K562 (cell line): ENCODE results near the gene FGFRL1. TPM values are rescaled to one million over a fixed set of nuclear protein-coding genes. Genes with fewer than 3 reads are reported as not detected.

Experiments used
- ATAC-seq: fragments of 200-7000 bp; cut with Tn5 transposase; 3 replicates; pipeline ENCODE4 v1.9.1; 2020; ENCODE audit warnings: moderate library complexity
- BruUV-seq: library from RNA; stranded (reverse); fragments of 400-500 nt; replicated peaks from 2 replicates; lab custom pipeline; 2021; lab: Mats Ljungman, UMichigan
- CTCF ChIA-PET: fragments of 300-600 bp; formaldehyde crosslinking; extraction: SDS; loops from one replicate; lab custom pipeline; 2021; ENCODE audit warnings: low intra/inter-chr PET ratio; lab: Yijun Ruan, JAX
- POLR2A ChIA-PET: fragments of 300-600, 350-650 bp; sonication (Branson Sonifier 250); formaldehyde crosslinking; extraction: SDS; loops from one replicate; lab custom pipeline; 2021; ENCODE audit warnings: antibody characterized with exemption, inconsistent platforms; lab: Yijun Ruan, JAX
- DNase-seq, 4 experiments: peaks; one replicate each; pipeline versions ENCODE4 v3.0.0 to v3.0.0-alpha.2; 2011 to 2018; ENCODE audit warnings: low spot score in 3 of 4, mixed read lengths in 3 of 4; ENCODE audit errors: extremely low read depth in 1 of 4
- FAIRE-seq: peaks from 2 replicates; lab custom pipeline; 2011; peaks lifted over from hg19 to GRCh38; lab: Jason Lieb, UNC
- H2AFZ ChIP-seq: 2 replicates; pipeline ENCODE4 v1.6.0; 2011; ENCODE audit warnings: low read depth, low read length, control low read depth, inconsistent platforms
- H3K27ac ChIP-seq: fragments of 200-600 bp; 3 replicates; pipeline ENCODE4 v1.8.0; 2011; ENCODE audit warnings: low read depth, mild to moderate bottlenecking, control low read depth, inconsistent platforms, low read length, moderate library complexity, mixed read lengths; ENCODE audit errors: extremely low read depth
- H3K27me3 ChIP-seq, 2 experiments: fragments of 300-600 bp in 1 of 2; 2 replicates in 1 of 2; 3 replicates in 1 of 2; pipeline versions ENCODE4 v1.6.0 to v1.8.0; 2011; ENCODE audit warnings: inconsistent platforms in 2 of 2, low read length in 2 of 2, mild to moderate bottlenecking in 1 of 2, mixed read lengths in 1 of 2, moderate library complexity in 1 of 2; ENCODE audit not compliant: control insufficient read depth in 2 of 2, insufficient read depth in 2 of 2
- H3K36me3 ChIP-seq: fragments of 300-600 bp; 3 replicates; pipeline ENCODE4 v1.8.0; 2011; ENCODE audit warnings: mild to moderate bottlenecking, low read length, inconsistent platforms; ENCODE audit not compliant: control insufficient read depth, insufficient read depth
- H3K4me1 ChIP-seq, 2 experiments: fragments of 200-600 bp in 1 of 2; replicated peaks in 1 of 2; 2 replicates in 1 of 2; 3 replicates in 1 of 2; pipeline versions ENCODE4 v1.5.1 to v1.8.0; 2011; ENCODE audit warnings: inconsistent platforms in 2 of 2, low read length in 2 of 2, mild to moderate bottlenecking in 1 of 2, mixed read lengths in 1 of 2, moderate library complexity in 1 of 2; ENCODE audit not compliant: control insufficient read depth in 2 of 2, insufficient read depth in 2 of 2
- H3K4me2 ChIP-seq: 2 replicates; pipeline ENCODE4 v1.6.1; 2011; ENCODE audit warnings: low read length, control low read depth, inconsistent platforms, mixed read lengths; ENCODE audit not compliant: insufficient read depth
- H3K4me3 ChIP-seq: fragments of 200-600 bp; sonication (generic), shearing (Covaris generic); 2 replicates; pipeline ENCODE4 v1.5.1; 2016; ENCODE audit warnings: control low read depth, inconsistent platforms
- H3K79me2 ChIP-seq: fragments of 200-600 bp; 3 replicates; pipeline ENCODE4 v1.8.0; 2011; ENCODE audit warnings: low read length, inconsistent platforms; ENCODE audit not compliant: control insufficient read depth, insufficient read depth
- H3K9ac ChIP-seq, 2 experiments: 2 replicates each; pipeline versions ENCODE4 v1.6.0 to v1.6.1; 2011; ENCODE audit warnings: low read depth in 2 of 2, low read length in 2 of 2, control low read depth in 1 of 2, inconsistent platforms in 1 of 2, mild to moderate bottlenecking in 1 of 2, mixed read lengths in 1 of 2; ENCODE audit not compliant: insufficient read depth in 1 of 2
- H3K9me1 ChIP-seq: one replicate; pipeline ENCODE4 v1.6.0; 2011; ENCODE audit warnings: inconsistent platforms, mild to moderate bottlenecking, low read length, moderate library complexity; ENCODE audit not compliant: control insufficient read depth, insufficient read depth
- H3K9me3 ChIP-seq: replicated peaks from 2 replicates; pipeline ENCODE4 v1.5.1; 2011; ENCODE audit warnings: low read depth, low read length, inconsistent platforms; ENCODE audit not compliant: control insufficient read depth, insufficient read depth
- H4K20me1 ChIP-seq: replicated peaks from 2 replicates; pipeline ENCODE4 v1.6.1; 2011; ENCODE audit warnings: low read length, inconsistent platforms, mixed read lengths; ENCODE audit not compliant: control insufficient read depth, insufficient read depth
- CEBPB ChIP-seq: fragments of 450-650 bp; IDR thresholded peaks from 2 replicates; pipeline ENCODE4 v1.6.1; 2016; ENCODE audit warnings: missing genetic modification characterization, missing compliant biosample characterization
- HMG20A ChIP-seq: fragments of 450-650 bp; formaldehyde crosslinking; conservative IDR thresholded peaks from 2 replicates; pipeline ENCODE4 v1.4.0; 2020; ENCODE audit warnings: mild to moderate bottlenecking, mixed read lengths
- HNRNPL ChIP-seq: fragments of 200-400 bp; formaldehyde crosslinking; IDR thresholded peaks from 2 replicates; pipeline ENCODE4 v1.6.1; 2017; ENCODE audit warnings: low read depth, mild to moderate bottlenecking, low read length
- MCM7 ChIP-seq, 2 experiments: fragments of 450-650 bp; IDR thresholded peaks; 2 replicates each; pipeline ENCODE4 v1.6.1; 2016 to 2018
- PCBP1 ChIP-seq: fragments of 200-400 bp; formaldehyde crosslinking; IDR thresholded peaks from 2 replicates; pipeline ENCODE4 v1.6.1; 2018; ENCODE audit warnings: mild to moderate bottlenecking, low read depth, low read length; ENCODE audit not compliant: poor library complexity, severe bottlenecking
- PML ChIP-seq: IDR thresholded peaks from 2 replicates; pipeline ENCODE4 v1.6.1; 2012; ENCODE audit warnings: low read length, inconsistent platforms
- POLR2G ChIP-seq: fragments of 200-400 bp; formaldehyde crosslinking; IDR thresholded peaks from 2 replicates; pipeline ENCODE4 v1.6.1; 2017; ENCODE audit warnings: low read depth, mild to moderate bottlenecking, antibody characterized with exemption, low read length, moderate library complexity
- RBM14 ChIP-seq: fragments of 200-400 bp; formaldehyde crosslinking; IDR thresholded peaks from 2 replicates; pipeline ENCODE4 v1.6.1; 2018; ENCODE audit warnings: low read depth, mild to moderate bottlenecking, low read length, moderate library complexity, borderline replicate concordance; ENCODE audit not compliant: insufficient read depth
- TEAD1 ChIP-seq, 2 experiments: fragments of 450-650 bp in 1 of 2; sonication (generic) in 1 of 2; formaldehyde crosslinking; IDR thresholded peaks; 2 replicates each; pipeline versions ENCODE4 v1.4.0 to v1.8.0; 2020 to 2022; ENCODE audit warnings: mild to moderate bottlenecking in 2 of 2, missing genetic modification reagents in 1 of 2
- ZNF354B ChIP-seq: fragments of 250-450 bp; sonication (Bioruptor Pico); IDR thresholded peaks from 2 replicates; pipeline ENCODE4 v1.4.0; 2020
- WGBS: fragments of 100-300 bp; shearing (Covaris generic); methylation state at CpG from one replicate; pipeline ENCODE4 v1.1.6; 2016; ENCODE audit warnings: low coverage, mixed read lengths; ENCODE audit not compliant: insufficient coverage; ENCODE audit errors: missing lambda C conversion rate; 5-methylcytosine and 5-hydroxymethylcytosine counted together
- in situ Hi-C: fragments of 300-500 bp; cut with MboI; formaldehyde crosslinking; loops from 4 replicates; pipeline ENCODE4 v1.15.0; 2018; ENCODE audit warnings: inconsistent platforms, mixed read lengths
- intact Hi-C: fragments of 100-400 bp; cut with micrococcal nuclease; formaldehyde crosslinking; loops from 2 replicates; pipeline ENCODE4 v1.14.2; 2022
- polyA plus RNA-seq, 8 experiments: library from polyadenylated mRNA; depleted of rRNA in 4 of 8; stranded (reverse) in 5 of 8; unstranded in 3 of 8; fragments of >200 nt; fragmentation: Nextera tagmentation in 2 of 8; fragmentation: Illumina TruSeq in 1 of 8; extraction: Ambion mirVana in 2 of 8; extraction: Trizol in 1 of 8; gene quantifications; 2 replicates each; pipeline versions ENCODE4 v1.2.1 to v1.2.3, GENCODE V29; 2011 to 2014; ENCODE audit warnings: inconsistent platforms in 1 of 8, missing spikeins in 1 of 8
- total RNA-seq, 7 experiments: library from RNA; depleted of rRNA in 6 of 7; stranded (reverse); fragments of >200 nt in 6 of 7; fragmentation: Illumina TruSeq in 2 of 7; extraction: Trizol in 2 of 7; gene quantifications; 2 replicates each; pipeline versions ENCODE4 v1.2.1 to v1.2.3, GENCODE V29; 2011 to 2021; ENCODE audit warnings: low replicate concordance in 1 of 7
- TF ChIP-seq, protein P1 (sequence below): sonication (generic); formaldehyde crosslinking; IDR thresholded peaks from 2 replicates; pipeline ENCODE4 v1.8.1; 2023; ENCODE audit warnings: mild to moderate bottlenecking, missing genetic modification reagents

The FGFRL1 gene
- total and polyA plus RNA-seq, 9 of the 15 experiments (the other 6 are each of a cell fraction or from before 2014, with no cell fraction given) = 0.34 to 49.9 (median 14.6) TPM

GRCh38 chr4:991451-992296, 19.8 kb upstream of the FGFRL1 start:
- FAIRE-seq = no peak
- 92% methylated on average over 28 of the region's 50 CpGs for WGBS
- H3K9me3 ChIP-seq = no peaks in the 10 kb centered on the region; the same call in 1 of the 2 replicates
- no TSS peak for BruUV-seq
- H4K20me1 ChIP-seq = no peaks in the 10 kb centered on the region
- peaks cover 41 to 95% of the 10 kb centered on the region in 2 experiments for H3K4me1 ChIP-seq
- no peaks in the 10 kb centered on the region for H3K27me3 ChIP-seq
- H3K36me3 ChIP-seq = peaks cover 22% of the 10 kb centered on the region; the same call in 1 of the 3 replicates
- ChIA-PET CTCF (no interaction called here), POLR2A (interaction anchor here (0.6 to 1.0 kb wide), 3 partner anchors 13 to 727 kb away, joined by 3 to 4 read pairs (median 3); partner anchors contain the start of genes GAK and TMEM175)
- H3K4me2 ChIP-seq = peak overlapping the region; percentile 82; the same call in 1 of the 2 replicates
- DNase-seq = no peak
- H3K9ac ChIP-seq = peak overlapping the region; percentile 75 to 96; a peak in 3 of 4 replicates
- no peak overlapping the region for H2AFZ ChIP-seq
- peaks cover 27% of the 10 kb centered on the region; the same call in 2 of the 3 replicates for H3K79me2 ChIP-seq
- intact Hi-C loops (loop anchor here (10.0 kb wide), 1 partner anchor 53 kb away; no protein-coding TSS in a partner anchor), in situ Hi-C loops (no loop called here)
- H3K27ac ChIP-seq = peak overlapping the region; percentile 82; the same call in 2 of the 3 replicates
- H3K9me1 ChIP-seq = no peaks in the 10 kb centered on the region
- H3K4me3 ChIP-seq = no peak overlapping the region
- TF ChIP-seq POLR2G (peak; percentile 11; the same call in 1 of the 2 replicates), CEBPB (0 out of 2 replicates have a peak, but pooled peaks have one; percentile 21), MCM7 (IDR thresholded peaks at IDR 0.05) (no peak), HNRNPL (0 out of 2 replicates have a peak, but pooled peaks have one; percentile 11), PCBP1 (peak; percentile 55), ZNF354B (CRISPR knock-in tag) (no peak), RBM14 (no peak), TEAD1 (CRISPR knock-in tag; IDR thresholded peaks at IDR 0.05) (no peak), PML (no peak), HMG20A (no peak)
- TF ChIP-seq, protein P1, sequence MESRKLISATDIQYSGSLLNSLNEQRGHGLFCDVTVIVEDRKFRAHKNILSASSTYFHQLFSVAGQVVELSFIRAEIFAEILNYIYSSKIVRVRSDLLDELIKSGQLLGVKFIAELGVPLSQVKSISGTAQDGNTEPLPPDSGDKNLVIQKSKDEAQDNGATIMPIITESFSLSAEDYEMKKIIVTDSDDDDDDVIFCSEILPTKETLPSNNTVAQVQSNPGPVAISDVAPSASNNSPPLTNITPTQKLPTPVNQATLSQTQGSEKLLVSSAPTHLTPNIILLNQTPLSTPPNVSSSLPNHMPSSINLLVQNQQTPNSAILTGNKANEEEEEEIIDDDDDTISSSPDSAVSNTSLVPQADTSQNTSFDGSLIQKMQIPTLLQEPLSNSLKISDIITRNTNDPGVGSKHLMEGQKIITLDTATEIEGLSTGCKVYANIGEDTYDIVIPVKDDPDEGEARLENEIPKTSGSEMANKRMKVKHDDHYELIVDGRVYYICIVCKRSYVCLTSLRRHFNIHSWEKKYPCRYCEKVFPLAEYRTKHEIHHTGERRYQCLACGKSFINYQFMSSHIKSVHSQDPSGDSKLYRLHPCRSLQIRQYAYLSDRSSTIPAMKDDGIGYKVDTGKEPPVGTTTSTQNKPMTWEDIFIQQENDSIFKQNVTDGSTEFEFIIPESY (CRISPR knock-in tag) = peak; percentile 90
- no peak for ATAC-seq
